NB4 (cell line): ENCODE results near the gene CPNE4.

Experiments
- CTCF ChIP-seq: IDR thresholded peaks from one replicate; pipeline ENCODE4 v1.5.1; 2012; ENCODE audit warnings: low read depth, low read length
- MAX ChIP-seq: IDR thresholded peaks from 2 replicates; pipeline ENCODE4 v1.6.1; 2011; ENCODE audit warnings: low read depth, low read length
- MYC ChIP-seq: IDR thresholded peaks from 2 replicates; pipeline ENCODE4 v1.6.1; 2011; ENCODE audit warnings: low read depth, low read length
- POLR2A ChIP-seq: IDR thresholded peaks from 2 replicates; pipeline ENCODE4 v1.6.1; 2011; ENCODE audit warnings: mild to moderate bottlenecking; ENCODE audit not compliant: insufficient read length; ENCODE audit errors: extremely low read depth

- no peak for TF ChIP-seq CTCF
- TF ChIP-seq MYC: no peak
- TF ChIP-seq POLR2A: no peak
- TF ChIP-seq MAX: no peak
These were observed 21.1 kb upstream of the CPNE4 start for GRCh38 chr3:132055872-132056271.
